ENCODE measurements around the gene ZNF467.

The ZNF467 gene

DNA sequence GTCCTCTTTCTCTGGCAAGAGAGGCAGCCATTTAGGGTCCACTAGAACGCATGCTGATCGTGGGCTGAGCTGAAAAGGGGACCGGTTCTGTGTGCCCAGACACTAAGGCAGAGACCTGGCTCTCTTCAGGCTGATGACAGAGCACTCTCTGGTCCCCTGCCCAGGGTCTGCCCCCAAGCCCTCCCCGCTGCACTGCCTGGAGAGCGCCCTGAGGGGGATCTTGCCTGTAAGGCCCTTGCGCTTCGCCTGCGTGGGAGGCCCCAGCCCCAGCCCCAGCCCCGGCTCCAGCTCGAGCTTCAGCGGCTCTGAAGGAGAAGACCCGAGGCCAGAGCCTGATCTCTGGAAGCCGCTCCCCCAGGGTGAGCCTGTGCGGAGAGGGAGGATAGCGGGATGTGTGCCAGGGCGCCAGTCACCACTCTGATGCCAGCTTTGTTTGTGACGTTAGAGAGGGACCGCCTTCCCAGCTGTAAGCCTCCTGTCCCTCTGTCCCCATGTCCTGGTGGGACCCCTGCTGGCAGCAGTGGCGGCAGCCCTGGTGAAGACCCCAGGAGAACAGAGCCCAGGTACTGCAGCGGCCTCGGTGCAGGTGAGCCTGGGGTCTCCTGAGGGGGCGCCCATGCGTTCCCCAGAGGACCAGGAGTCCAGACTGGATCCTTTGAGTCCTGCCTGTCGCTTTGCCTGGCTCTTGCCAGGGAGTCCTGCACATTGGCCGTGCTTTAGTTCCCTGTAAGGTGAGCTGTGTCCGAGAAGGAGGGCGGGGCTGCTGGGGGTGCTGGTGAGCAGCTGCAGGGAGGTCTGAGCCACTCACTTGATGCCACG is 43.2 kb downstream of the ZNF467 start:
- no peak overlapping the region for H3K4me3 ChIP-seq (ENCODE audit: low read depth, low read length)
- in situ Hi-C loops (cut with HindIII; ENCODE audit: low sequenced_read_pairs), result no loop called here
- TF ChIP-seq, protein P1, sequence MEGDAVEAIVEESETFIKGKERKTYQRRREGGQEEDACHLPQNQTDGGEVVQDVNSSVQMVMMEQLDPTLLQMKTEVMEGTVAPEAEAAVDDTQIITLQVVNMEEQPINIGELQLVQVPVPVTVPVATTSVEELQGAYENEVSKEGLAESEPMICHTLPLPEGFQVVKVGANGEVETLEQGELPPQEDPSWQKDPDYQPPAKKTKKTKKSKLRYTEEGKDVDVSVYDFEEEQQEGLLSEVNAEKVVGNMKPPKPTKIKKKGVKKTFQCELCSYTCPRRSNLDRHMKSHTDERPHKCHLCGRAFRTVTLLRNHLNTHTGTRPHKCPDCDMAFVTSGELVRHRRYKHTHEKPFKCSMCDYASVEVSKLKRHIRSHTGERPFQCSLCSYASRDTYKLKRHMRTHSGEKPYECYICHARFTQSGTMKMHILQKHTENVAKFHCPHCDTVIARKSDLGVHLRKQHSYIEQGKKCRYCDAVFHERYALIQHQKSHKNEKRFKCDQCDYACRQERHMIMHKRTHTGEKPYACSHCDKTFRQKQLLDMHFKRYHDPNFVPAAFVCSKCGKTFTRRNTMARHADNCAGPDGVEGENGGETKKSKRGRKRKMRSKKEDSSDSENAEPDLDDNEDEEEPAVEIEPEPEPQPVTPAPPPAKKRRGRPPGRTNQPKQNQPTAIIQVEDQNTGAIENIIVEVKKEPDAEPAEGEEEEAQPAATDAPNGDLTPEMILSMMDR (IDR thresholded peaks at IDR 0.05; ENCODE audit: low read depth, low read length, missing control alignments), result no peak
- no peak for DNase-seq (ENCODE audit: low read depth)

DNA sequence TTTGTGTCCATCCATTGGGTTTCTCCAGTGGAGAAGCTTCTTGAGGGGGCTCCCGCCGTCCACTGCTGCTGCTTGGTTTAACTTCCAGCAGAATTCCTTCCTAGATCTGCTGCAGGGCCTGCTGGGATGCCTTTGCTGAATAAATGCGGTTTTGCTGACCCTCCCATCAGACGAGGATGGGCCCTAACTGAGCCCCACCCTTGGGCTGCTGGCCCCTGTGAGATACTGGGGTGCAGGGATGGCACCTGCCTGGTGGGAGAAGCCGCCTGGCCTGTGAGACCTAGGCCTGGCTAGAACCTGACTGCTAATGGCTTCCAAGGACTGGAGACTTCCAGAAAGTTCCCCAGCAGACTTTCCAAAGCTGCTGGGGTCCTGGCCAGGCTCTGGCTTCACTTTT is 43.8 kb downstream of the ZNF467 start:
- TF ChIP-seq, protein P1 (IDR thresholded peaks at IDR 0.05; ENCODE audit: low read depth, low read length, missing control alignments), result no peak
- DNase-seq (ENCODE audit: low read depth), result no peak
- no peak overlapping the region for H3K4me3 ChIP-seq (ENCODE audit: low read depth, low read length)
- in situ Hi-C loops (cut with HindIII; ENCODE audit: low sequenced_read_pairs), result no loop called here

DNA sequence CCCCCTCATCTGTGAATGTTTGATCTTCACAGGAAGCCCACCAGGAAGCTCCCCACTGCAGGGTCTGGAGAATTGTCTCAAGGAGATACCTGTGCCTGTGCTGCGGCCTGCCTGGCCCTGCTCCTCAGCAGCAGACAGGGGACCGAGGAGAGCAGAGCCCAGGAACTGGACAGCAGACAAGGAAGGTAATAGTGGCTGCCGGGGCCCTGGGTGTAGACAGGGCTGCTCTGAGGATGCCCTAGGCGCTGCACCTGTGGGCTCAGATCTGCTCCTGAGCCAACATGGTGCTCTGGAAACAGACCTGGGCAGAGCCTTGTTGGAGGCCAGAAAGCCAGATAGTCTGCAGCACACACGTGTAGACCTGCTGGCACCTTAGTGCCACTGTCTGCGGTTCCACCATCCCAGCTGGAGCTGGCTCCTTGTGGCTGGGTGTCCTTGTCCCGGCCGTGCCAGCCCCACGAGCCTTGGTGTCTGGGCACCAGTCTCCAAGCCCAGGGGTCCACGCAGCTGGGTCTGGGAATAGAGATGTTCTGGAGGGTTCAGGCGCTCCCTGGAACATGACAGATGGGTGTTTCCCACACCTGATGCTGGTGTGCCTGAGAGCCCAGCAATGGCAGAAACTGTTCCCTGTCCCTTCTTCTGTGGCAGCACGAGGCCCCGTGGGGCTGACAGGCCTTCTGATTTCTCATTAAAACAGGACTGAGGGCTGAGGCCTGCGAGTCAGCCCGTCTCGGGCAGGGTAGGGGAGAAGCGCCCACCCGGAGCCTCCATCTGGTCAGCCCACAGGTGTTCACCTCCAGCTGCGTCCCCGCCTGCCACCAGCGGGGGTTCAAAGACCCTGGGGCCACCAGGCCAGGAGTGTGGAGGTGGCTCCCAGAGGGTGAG is 44.7 kb downstream of the ZNF467 start:
- no peak overlapping the region for H3K4me3 ChIP-seq (ENCODE audit: low read depth, low read length)
- TF ChIP-seq, protein P1 (IDR thresholded peaks at IDR 0.05; ENCODE audit: low read depth, low read length, missing control alignments), result no peak
- in situ Hi-C loops (cut with HindIII; ENCODE audit: low sequenced_read_pairs), result no loop called here
- DNase-seq (ENCODE audit: low read depth), result no peak

DNA sequence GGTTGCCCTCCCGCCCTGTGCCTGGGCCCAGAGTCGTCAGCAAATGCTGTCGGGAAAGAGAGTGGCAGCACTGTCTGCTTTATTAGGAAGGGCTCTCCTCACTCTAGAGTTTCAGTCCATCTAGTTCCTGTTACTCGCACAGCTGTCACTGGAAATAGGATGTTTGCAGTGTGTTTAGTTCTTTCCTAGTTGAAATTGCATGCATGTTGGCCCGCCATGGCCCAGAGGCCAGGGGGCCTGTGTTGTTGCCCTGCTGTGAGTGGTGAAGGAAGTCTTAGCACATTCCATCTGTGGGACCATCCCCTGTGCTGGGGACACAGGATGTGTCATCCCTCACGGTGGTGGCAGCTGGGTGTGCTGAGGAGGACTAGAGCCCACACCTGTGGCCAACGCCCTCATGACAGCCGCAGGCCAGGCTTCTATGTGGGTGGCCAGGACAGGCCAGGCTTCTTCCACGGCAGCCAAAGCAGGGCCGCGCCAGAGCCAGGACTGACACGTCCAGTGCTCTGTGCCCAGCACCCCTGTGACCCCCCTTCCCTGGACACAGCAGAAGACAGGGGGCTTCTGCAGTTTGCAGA is 45.4 kb downstream of the ZNF467 start:
- H3K4me3 ChIP-seq (ENCODE audit: low read depth, low read length), result no peak overlapping the region
- TF ChIP-seq, protein P1 (IDR thresholded peaks at IDR 0.05; ENCODE audit: low read depth, low read length, missing control alignments), result no peak
- no peak for DNase-seq (ENCODE audit: low read depth)
- in situ Hi-C loops (cut with HindIII; ENCODE audit: low sequenced_read_pairs), result no loop called here

DNA sequence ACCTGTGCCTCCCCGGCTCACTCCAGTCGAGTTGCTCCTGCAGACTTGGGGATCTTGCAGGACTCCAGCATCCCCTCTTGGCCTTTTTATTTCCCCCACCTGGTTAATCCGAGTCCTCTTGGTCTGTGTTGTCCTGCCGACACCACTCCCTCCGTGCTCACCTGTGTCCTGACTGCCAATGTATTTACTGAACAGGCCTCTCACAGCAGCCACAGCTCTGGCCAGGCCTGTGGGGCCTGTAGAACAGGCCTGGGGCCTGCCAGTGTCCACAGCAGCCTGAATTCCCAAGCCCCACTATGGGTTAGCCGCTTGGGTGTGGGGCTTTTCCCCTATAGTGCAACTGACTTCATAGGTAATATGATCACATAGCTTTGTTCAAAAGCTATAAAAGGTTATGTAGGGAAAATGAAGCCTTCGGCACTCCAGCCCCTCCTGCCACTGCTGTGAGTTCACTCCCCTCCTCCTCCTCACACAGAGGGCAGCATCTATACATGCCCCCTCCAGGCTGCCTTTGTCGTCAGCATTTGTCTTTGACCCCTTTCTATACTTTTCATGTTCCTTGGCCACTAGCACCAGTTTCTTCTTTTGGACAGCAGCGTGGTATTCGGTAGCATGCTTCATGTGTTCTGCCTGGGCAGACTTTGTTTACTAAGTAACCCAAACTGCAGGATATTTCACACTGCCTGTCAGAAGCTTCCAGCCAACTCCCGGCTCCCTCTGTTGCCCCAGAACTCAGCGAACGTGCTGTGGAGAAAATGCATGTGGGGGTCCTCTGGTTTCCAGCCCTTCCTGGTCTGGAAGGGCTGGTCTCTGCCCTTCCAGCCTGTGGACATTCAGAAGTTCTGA is 46.1 kb downstream of the ZNF467 start:
- TF ChIP-seq, protein P1 (IDR thresholded peaks at IDR 0.05; ENCODE audit: low read depth, low read length, missing control alignments), result no peak
- DNase-seq (ENCODE audit: low read depth), result no peak
- in situ Hi-C loops (cut with HindIII; ENCODE audit: low sequenced_read_pairs), result no loop called here
- H3K4me3 ChIP-seq (ENCODE audit: low read depth, low read length), result no peak overlapping the region

DNA sequence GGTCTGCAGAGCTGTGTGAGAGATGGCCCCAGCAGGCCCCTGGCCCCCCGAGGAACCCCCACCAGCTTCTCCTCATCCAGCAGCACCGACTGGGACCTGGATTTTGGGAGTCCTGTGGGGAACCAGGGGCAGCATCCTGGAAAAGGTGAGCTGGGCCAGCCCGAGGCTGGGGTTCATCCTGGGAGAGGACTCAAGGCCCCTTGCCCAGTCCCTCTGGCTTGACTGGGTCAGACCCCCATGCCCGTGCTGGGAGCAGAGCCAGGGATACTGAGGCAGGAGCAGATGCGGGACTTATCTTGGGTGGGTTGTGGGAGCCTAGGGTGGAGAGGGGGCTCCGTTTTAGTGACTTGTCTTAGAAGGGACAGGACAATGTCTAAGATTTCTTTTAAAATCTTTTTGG is 47.5 kb downstream of the ZNF467 start:
- no peak overlapping the region for H3K4me3 ChIP-seq (ENCODE audit: low read depth, low read length)
- TF ChIP-seq, protein P1 (IDR thresholded peaks at IDR 0.05; ENCODE audit: low read depth, low read length, missing control alignments), result no peak
- in situ Hi-C loops (cut with HindIII; ENCODE audit: low sequenced_read_pairs), result no loop called here
- DNase-seq (ENCODE audit: low read depth), result no peak
